HG02642 (cell line): ENCODE data around the gene SETD6.
A peak's percentile ranks its signal among the peaks of the same experiment; 100 is the strongest.

Experiments
- ATAC-seq: cut with Tn5 transposase; IDR thresholded peaks from one replicate; pipeline ENCODE4 v1.9.1; 2021; ENCODE audit warnings: mild to moderate bottlenecking; ENCODE audit not compliant: unreplicated experiment, poor library complexity

The SETD6 gene

DNA sequence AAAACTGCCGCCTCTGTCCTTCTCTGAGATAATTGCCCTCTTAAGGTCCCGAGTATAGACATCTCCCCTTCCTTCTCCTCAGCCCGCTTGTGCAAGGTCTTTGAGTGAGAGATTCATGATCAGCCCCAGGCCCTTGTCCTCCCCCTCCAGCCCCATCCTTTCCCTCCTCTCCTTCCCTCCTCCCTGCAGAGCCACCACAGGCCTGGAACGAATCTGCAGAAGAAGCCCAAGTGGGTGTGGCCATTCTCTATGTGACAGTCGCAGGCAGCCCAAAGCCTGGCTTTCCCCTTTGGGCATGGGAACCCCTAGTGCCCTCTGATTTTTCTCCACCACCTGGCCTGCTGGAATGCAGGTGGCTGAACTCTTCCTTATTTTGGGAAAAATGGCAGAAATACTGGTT, 22.6 kb upstream of the SETD6 start:
- ATAC-seq: no peak

GRCh38 chr16:58493756-58494431, 21.4 kb upstream of the SETD6 start:
- ATAC-seq: no peak

- ATAC-seq: peak; percentile 57
Observed at GRCh38 chr16:58494981-58495520, 20.3 kb upstream of the SETD6 start.

- no peak for ATAC-seq
Observed at GRCh38 chr16:58495521-58496331, 19.6 kb upstream of the SETD6 start.

DNA sequence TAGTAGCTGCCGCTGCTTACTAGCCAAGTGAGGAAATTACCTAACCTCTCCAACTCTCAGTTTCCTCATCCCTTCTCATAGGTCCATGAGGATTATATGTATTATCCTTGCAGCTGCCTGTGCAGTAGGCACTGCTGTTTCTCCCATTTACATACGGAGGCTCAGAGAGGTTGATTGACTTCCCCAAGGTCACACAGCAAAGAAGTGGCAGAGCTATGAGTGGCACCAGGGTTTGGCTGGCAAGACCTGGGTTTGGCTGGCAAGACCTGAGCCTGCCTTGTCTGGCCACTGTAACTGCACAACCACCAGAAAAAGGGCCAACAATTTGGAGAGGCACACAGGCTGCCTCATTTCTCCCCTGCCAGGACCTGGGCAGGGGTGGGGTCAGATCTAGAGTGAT, 17.8 kb upstream of the SETD6 start:
- ATAC-seq: no peak

- ATAC-seq: no peak
Observed at GRCh38 chr16:58497935-58498334, 17.4 kb upstream of the SETD6 start.

DNA sequence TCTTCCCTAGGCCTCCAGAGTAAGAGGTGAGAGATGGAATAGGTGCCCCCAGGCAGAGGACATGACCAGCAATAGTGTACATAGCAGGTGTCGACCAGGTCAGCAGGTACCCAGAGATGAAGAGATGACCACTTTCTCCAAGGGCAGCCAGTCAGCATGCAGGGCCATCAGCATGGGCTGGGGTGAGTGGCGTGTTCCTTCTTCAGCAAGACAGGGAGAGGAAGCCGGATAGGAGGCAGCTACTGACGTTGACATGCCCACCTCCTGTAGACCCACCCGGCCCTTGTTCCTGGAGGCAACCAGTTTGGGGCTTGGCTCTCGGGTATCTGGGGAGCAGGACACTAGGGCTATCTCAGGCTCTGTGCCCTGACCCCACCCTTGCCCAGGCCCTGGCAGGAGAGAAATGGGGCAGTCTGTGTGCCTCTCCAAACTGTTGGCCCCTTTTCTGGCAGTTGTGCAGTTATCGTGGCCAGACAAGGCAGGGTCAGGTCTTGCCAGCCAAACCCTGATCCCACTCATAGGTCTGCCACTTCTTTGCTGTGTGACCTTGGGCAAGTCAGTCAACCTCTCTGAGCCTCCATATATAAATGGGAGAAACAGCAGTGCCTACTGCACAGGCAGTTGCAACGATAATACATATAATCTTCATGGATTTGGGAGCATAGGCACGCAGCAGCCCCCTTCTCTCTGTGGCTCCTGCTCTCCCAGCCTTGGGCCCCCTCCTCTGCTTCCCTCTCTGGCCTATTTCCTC, 16.8 kb upstream of the SETD6 start:
- ATAC-seq: no peak

DNA sequence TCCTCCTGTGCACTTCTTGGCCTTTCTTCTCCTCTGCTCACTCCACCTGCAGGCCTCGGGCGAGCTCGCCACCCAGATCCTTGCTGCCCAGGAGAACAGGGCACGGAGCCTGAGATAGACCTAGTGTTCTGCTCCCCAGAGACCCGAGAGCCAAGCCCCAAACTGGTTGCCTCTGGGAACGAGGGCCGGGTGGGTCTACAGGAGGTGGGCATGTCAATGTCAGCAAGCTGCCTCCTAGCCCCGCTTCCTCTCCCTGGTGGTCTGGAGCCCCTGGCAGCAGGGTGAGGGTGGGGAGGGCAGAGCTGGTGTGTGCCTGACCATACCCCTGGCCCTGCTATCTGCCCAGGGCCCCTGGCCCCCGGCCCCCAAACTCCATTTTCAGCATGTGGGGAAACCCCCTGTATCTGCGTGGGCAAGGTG, 16.2 kb upstream of the SETD6 start:
- no peak for ATAC-seq

- ATAC-seq: peak; percentile 80
Observed at GRCh38 chr16:58499615-58500351, 15.5 kb upstream of the SETD6 start, which contains the start of gene NDRG4. NDRG4 (plus strand) TSS chr16:58500143; CDS start chr16:58500249, 106 bp downstream.

- ATAC-seq: no peak
Observed at GRCh38 chr16:58500430-58501241, 14.7 kb upstream of the SETD6 start.

DNA sequence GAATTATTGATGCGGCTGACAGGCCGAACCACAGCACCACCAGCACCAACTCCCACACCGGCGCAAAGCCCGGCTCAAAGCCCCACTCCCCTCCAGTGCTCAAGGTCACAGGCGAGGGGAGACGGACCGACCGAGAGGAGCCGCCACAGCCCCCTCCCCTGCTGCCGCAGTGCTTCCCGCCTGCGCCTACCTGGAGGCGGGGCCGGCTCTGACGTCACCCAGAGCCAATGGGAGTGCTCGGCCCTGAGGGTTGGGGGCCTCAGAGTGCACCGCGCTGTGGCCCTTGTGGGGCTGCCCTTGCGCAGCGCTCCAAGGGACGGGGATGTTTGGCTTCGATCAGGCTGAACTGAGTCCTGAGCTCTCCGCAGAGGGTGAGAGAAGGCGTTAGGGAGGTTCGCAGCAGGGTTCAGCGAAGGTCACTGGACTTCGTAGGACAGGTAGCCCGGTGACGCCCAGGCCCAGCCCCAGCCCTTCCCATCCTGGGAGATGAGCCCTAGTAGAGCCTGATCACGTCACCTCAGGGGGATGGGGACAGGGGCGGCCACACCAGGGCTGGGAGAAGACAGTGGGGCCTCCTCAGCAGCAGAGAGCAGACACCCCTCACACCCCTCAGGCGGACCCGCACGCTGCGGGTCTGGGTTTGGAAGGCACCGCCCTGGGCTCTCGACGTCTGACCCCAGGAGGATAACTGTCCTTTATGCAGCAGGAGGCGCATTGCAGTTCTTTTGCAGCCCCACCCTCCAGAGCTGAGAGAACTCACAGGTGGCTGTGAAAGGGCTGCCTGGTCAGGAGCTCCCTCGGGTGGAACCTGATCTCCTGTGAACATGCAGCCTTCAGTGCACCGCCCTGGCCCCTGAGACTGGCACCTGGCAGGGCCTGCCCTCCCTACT, 13.8 kb upstream of the SETD6 start:
- ATAC-seq: no peak

- ATAC-seq: no peak
Observed at GRCh38 chr16:58502217-58502921, 12.9 kb upstream of the SETD6 start.

GRCh38 chr16:58503166-58503862, 12.0 kb upstream of the SETD6 start:
- no peak for ATAC-seq

DNA sequence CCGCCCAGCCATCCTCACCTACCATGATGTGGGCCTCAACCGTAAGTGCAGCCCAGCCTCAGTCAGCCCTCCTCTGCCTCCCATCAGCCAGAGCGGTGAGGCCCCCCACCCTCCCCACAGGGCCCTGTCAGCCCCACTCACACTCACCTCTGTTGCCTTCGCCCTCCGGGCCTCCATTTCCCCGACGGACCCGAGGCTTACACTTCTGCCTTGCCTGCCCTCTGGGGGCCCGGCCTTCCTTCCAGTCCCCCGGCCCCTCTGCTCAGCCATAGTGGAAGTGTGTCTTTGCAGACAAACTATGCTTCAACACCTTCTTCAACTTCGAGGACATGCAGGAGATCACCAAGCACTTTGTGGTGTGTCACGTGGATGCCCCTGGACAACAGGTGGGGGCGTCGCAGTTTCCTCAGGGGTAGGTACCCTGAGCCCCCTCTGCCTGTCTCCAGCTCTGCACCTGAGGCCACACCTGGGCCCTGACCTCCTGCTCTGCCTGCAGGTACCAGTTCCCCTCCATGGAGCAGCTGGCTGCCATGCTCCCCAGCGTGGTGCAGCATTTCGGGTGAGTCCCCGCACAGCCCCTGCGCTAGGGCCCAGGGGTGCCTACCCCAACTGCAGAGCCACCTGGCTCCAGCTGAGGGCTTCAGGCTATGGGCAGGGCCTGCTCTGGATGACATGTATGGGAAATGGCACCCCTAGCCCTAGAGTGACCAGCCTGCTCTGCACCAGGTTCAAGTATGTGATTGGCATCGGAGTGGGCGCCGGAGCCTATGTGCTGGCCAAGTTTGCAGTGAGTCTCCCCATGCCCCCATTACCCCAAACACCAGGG, 11.2 kb upstream of the SETD6 start:
- no peak for ATAC-seq

DNA sequence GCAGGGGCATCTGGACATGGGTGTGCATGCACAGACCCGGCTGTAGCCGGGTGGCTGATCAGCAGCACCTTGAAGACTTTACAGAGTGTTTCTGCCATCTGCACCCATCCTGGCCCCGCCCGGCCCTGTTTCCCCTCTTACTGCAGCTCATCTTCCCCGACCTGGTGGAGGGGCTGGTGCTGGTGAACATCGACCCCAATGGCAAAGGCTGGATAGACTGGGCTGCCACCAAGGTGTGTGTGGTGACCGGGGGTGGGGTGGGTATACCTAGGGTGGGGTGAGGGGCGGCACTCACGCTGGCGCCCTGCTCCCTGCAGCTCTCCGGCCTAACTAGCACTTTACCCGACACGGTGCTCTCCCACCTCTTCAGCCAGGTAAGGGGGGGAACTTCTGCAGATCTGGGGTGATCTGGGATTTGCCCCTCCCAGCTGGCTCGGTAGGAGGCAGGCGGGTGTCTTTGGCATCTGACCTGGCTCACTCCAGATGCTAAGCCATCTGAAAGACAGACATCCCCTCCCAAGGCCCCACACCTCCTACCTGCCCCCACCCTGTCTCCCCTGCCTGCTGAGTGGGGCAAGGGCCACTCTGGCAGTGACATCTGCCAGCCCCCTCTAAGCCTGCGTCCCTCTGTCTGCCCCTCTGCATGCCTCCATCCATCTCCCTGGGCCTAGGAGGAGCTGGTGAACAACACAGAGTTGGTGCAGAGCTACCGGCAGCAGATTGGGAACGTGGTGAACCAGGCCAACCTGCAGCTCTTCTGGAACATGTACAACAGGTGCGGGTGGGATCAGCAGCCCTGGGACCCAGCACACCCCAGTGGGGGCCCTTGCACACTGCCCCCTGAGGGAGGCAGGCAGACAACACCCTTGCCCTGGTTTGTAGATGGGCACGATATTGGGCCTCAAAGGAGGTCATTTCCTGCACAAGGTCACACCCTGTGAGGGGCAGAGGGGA, 8.8 kb upstream of the SETD6 start:
- no peak for ATAC-seq
